SK-N-SH treated with all-trans-retinoic acid at 6 μM for 48 hours (cell line): ENCODE data around the gene TOMM34.

Experiments
- CSDC2 ChIP-seq: fragments of 250-450 bp; sonication (Bioruptor Pico); IDR thresholded peaks from 2 replicates; pipeline ENCODE4 v1.5.0; 2020; ENCODE audit warnings: mild to moderate bottlenecking, moderate library complexity
- GLIS3 ChIP-seq: fragments of 250-450 bp; sonication (Bioruptor Pico); IDR thresholded peaks from 2 replicates; pipeline ENCODE4 v1.5.0; 2020; ENCODE audit warnings: mild to moderate bottlenecking, moderate library complexity
- ISL1 ChIP-seq: fragments of 250-450 bp; sonication (Bioruptor Pico); IDR thresholded peaks from 2 replicates; pipeline ENCODE4 v2.1.2; 2022; ENCODE audit warnings: mild to moderate bottlenecking, moderate library complexity
- SNAI2 ChIP-seq: fragments of 250-450 bp; sonication (Bioruptor Pico); IDR thresholded peaks from 2 replicates; pipeline ENCODE4 v1.5.0; 2020; ENCODE audit warnings: mild to moderate bottlenecking, moderate library complexity
- ZFP3 ChIP-seq: fragments of 250-450 bp; sonication (Bioruptor Pico); IDR thresholded peaks from 2 replicates; pipeline ENCODE4 v1.5.0; 2020; ENCODE audit warnings: mild to moderate bottlenecking, moderate library complexity
- ZFP30 ChIP-seq: fragments of 450-650 bp; formaldehyde crosslinking; IDR thresholded peaks from 2 replicates; pipeline ENCODE4 v1.5.0; 2022; ENCODE audit warnings: mild to moderate bottlenecking, moderate library complexity
- ZNF565 ChIP-seq: fragments of 450-650 bp; formaldehyde crosslinking; conservative IDR thresholded peaks from 2 replicates; pipeline ENCODE4 v1.5.0; 2020; ENCODE audit warnings: low read depth, mild to moderate bottlenecking, moderate library complexity
- ZNF8 ChIP-seq: fragments of 450-650 bp; formaldehyde crosslinking; IDR thresholded peaks from 2 replicates; pipeline ENCODE4 v1.5.0; 2020; ENCODE audit warnings: mild to moderate bottlenecking, moderate library complexity
- TF ChIP-seq, protein P1 (sequence below): fragments of 250-450 bp; sonication (Bioruptor Pico); IDR thresholded peaks from 2 replicates; pipeline ENCODE4 v1.8.0; 2020; ENCODE audit warnings: mild to moderate bottlenecking, moderate library complexity, borderline replicate concordance
- TF ChIP-seq, protein P2 (sequence below): fragments of 250-450 bp; sonication (Bioruptor Pico); IDR thresholded peaks from 2 replicates; pipeline ENCODE4 v1.5.1; 2020; ENCODE audit warnings: low read depth, mild to moderate bottlenecking, moderate library complexity

DNA sequence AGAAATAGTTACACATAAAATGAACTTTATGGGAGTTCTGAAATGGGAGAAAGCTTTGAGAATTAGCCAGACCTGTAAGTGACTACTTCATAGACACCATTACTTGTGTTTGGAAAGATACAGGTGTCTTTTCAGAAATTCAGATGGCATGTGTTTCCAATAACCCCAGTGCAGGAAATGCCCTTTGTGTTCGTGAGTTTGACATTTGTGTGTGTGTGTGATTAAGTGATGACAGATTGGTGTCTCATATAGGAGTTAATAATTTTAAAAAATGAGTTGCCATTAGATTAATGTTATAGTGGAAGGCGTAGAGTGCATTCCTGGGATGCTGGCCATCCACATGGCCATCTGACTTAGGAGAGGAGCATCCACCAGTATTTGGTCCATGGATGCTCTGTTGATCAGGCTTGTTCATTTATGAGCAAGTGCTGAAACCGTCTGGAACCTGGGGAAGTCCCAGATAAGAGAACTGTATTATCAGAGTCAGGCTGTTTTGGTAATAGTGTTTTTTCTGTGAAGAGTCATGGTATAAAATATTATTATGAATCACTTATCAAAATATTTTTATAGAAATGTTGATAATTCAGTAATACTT lies 9.2 kb upstream of the TOMM34 start:
- TF ChIP-seq GLIS3 (CRISPR knock-in tag) = no peak
- peak; percentile 59 for TF ChIP-seq ISL1
- TF ChIP-seq ZFP3 (CRISPR knock-in tag) = no peak
- TF ChIP-seq, protein P1, sequence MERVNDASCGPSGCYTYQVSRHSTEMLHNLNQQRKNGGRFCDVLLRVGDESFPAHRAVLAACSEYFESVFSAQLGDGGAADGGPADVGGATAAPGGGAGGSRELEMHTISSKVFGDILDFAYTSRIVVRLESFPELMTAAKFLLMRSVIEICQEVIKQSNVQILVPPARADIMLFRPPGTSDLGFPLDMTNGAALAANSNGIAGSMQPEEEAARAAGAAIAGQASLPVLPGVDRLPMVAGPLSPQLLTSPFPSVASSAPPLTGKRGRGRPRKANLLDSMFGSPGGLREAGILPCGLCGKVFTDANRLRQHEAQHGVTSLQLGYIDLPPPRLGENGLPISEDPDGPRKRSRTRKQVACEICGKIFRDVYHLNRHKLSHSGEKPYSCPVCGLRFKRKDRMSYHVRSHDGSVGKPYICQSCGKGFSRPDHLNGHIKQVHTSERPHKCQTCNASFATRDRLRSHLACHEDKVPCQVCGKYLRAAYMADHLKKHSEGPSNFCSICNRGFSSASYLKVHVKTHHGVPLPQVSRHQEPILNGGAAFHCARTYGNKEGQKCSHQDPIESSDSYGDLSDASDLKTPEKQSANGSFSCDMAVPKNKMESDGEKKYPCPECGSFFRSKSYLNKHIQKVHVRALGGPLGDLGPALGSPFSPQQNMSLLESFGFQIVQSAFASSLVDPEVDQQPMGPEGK (CRISPR knock-in tag) = no peak
- TF ChIP-seq SNAI2 (CRISPR knock-in tag) = no peak
- TF ChIP-seq ZNF8 (CRISPR knock-in tag) = no peak
- TF ChIP-seq CSDC2 (CRISPR knock-in tag) = no peak
- TF ChIP-seq ZFP30 (CRISPR knock-in tag) = no peak
- no peak for TF ChIP-seq ZNF565 (CRISPR knock-in tag)
- TF ChIP-seq, protein P2, sequence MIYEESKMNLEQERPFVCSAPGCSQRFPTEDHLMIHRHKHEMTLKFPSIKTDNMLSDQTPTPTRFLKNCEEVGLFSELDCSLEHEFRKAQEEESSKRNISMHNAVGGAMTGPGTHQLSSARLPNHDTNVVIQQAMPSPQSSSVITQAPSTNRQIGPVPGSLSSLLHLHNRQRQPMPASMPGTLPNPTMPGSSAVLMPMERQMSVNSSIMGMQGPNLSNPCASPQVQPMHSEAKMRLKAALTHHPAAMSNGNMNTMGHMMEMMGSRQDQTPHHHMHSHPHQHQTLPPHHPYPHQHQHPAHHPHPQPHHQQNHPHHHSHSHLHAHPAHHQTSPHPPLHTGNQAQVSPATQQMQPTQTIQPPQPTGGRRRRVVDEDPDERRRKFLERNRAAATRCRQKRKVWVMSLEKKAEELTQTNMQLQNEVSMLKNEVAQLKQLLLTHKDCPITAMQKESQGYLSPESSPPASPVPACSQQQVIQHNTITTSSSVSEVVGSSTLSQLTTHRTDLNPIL (CRISPR knock-in tag) = no peak
